SU-DHL-6 (cell line): ENCODE measurements around the gene FAM162A.

Experiments used
- H2AFZ ChIP-seq: fragments of 200-600 bp; sonication (generic); 2 replicates; pipeline ENCODE4 v1.6.1; 2014; ENCODE audit warnings: low read depth, mild to moderate bottlenecking, moderate library complexity, mixed read lengths, antibody characterized with exemption, low read length; ENCODE audit not compliant: severe bottlenecking
- H3F3A ChIP-seq: fragments of 200-600 bp; shearing (Covaris generic); 2 replicates; pipeline ENCODE4 v1.6.0; 2016; ENCODE audit warnings: antibody characterized with exemption, mild to moderate bottlenecking; ENCODE audit not compliant: insufficient read depth
- H3K27ac ChIP-seq: fragments of 200-600 bp; sonication (generic); 2 replicates; pipeline ENCODE4 v1.5.1; 2016; ENCODE audit warnings: low read depth, mild to moderate bottlenecking, low read length, moderate library complexity, mixed read lengths
- H3K27me3 ChIP-seq: fragments of 200-600 bp; sonication (generic), shearing (Covaris generic); 2 replicates; pipeline ENCODE4 v1.6.0; 2014; ENCODE audit warnings: mild to moderate bottlenecking, low read length
- H3K36me3 ChIP-seq: fragments of 200-600 bp; sonication (generic); 2 replicates; pipeline ENCODE4 v1.6.1; 2014; ENCODE audit warnings: mild to moderate bottlenecking, low read length, mixed read lengths
- H3K4me2 ChIP-seq: fragments of 300-600, 200-600 bp; shearing (Covaris generic), sonication (generic); 2 replicates; pipeline ENCODE4 v1.6.0; 2014; ENCODE audit warnings: low read length, low read depth, mild to moderate bottlenecking; ENCODE audit not compliant: poor library complexity, severe bottlenecking
- H3K4me3 ChIP-seq: fragments of 200-600 bp; sonication (generic); 2 replicates; pipeline ENCODE4 v1.5.1; 2014; ENCODE audit warnings: antibody characterized with exemption, low read length, mild to moderate bottlenecking, mixed read lengths; ENCODE audit not compliant: insufficient read depth, poor library complexity, severe bottlenecking
- H3K79me2 ChIP-seq: fragments of 200-600 bp; sonication (generic); 2 replicates; pipeline ENCODE4 v1.6.1; 2014; ENCODE audit warnings: mild to moderate bottlenecking, low read length, moderate library complexity; ENCODE audit not compliant: insufficient read depth
- H3K9ac ChIP-seq: fragments of 200-600 bp; sonication (generic); 2 replicates; pipeline ENCODE4 v1.7.0; 2014; ENCODE audit warnings: mild to moderate bottlenecking, low read length
- H3K9me2 ChIP-seq: fragments of 200-600 bp; sonication (generic); replicated peaks from 2 replicates; pipeline ENCODE4 v1.6.1; 2014; ENCODE audit warnings: low read length; ENCODE audit not compliant: insufficient read depth
- H3K9me3 ChIP-seq: fragments of 200-600 bp; sonication (generic); 2 replicates; pipeline ENCODE4 v1.6.1; 2014; ENCODE audit warnings: low read length, mixed read lengths; ENCODE audit not compliant: insufficient read depth
- H4K20me1 ChIP-seq: fragments of 200-600 bp; sonication (generic); 2 replicates; pipeline ENCODE4 v1.6.1; 2014; ENCODE audit warnings: low read depth, mild to moderate bottlenecking, antibody characterized with exemption, low read length, moderate library complexity, mixed read lengths
- EZH2phosphoT487 ChIP-seq: fragments of 200-600 bp; sonication (generic), shearing (Covaris generic); conservative IDR thresholded peaks from 2 replicates; pipeline ENCODE4 v1.6.1; 2018; ENCODE audit warnings: mild to moderate bottlenecking, antibody characterized with exemption, low read length, moderate library complexity, mixed read lengths
- TF ChIP-seq, protein P1 (sequence below): fragments of 200-600 bp; sonication (generic); IDR thresholded peaks from one replicate; pipeline ENCODE4 v1.5.1; 2017; ENCODE audit warnings: antibody characterized with exemption, mild to moderate bottlenecking, low read length, moderate library complexity; ENCODE audit not compliant: insufficient read depth, poor library complexity, severe bottlenecking

Gene FAM162A

GRCh38 chr3:122409446-122409845, 25.5 kb downstream of the FAM162A start:
- no peaks in the 10 kb centered on the region for H3K9me2 ChIP-seq

DNA sequence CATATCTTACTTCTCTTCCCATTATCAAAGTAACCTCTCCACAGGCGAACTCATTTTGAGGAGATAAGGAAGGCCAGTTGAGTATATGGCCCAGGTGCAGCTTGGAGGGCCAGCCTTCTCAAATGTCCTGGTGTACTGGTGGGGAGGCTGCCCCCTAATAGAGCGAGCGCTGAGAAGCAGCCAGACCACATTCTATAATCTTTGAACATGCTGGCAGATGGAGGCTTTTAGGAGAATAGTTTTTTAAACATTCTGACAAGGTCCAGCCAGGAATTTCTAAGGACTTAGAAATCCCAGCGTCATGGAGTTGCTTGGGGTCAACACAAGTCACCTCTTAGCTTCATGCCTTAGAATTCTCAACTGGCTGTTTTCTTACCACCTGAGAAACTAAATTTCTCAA, 26.1 kb downstream of the FAM162A start:
- H3K4me3 ChIP-seq: no peak overlapping the region
- no peaks in the 10 kb centered on the region for H3K79me2 ChIP-seq
- H3K9ac ChIP-seq: no peak overlapping the region
- no peaks in the 10 kb centered on the region for H3K9me3 ChIP-seq
- no peaks in the 10 kb centered on the region for H4K20me1 ChIP-seq
- H3K27me3 ChIP-seq: no peaks in the 10 kb centered on the region
- H3K9me2 ChIP-seq: no peaks in the 10 kb centered on the region
- H2AFZ ChIP-seq: no peak overlapping the region
- TF ChIP-seq, protein P1, sequence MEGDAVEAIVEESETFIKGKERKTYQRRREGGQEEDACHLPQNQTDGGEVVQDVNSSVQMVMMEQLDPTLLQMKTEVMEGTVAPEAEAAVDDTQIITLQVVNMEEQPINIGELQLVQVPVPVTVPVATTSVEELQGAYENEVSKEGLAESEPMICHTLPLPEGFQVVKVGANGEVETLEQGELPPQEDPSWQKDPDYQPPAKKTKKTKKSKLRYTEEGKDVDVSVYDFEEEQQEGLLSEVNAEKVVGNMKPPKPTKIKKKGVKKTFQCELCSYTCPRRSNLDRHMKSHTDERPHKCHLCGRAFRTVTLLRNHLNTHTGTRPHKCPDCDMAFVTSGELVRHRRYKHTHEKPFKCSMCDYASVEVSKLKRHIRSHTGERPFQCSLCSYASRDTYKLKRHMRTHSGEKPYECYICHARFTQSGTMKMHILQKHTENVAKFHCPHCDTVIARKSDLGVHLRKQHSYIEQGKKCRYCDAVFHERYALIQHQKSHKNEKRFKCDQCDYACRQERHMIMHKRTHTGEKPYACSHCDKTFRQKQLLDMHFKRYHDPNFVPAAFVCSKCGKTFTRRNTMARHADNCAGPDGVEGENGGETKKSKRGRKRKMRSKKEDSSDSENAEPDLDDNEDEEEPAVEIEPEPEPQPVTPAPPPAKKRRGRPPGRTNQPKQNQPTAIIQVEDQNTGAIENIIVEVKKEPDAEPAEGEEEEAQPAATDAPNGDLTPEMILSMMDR: no peak
- no peak for TF ChIP-seq EZH2phosphoT487
- H3K36me3 ChIP-seq: peaks cover 18% of the 10 kb centered on the region; the same call in 1 of the 2 replicates
- H3K4me2 ChIP-seq: no peak overlapping the region
- peaks cover 2% of the 10 kb centered on the region; the same call in 1 of the 2 replicates for H3F3A ChIP-seq
- no peak overlapping the region for H3K27ac ChIP-seq

More at GRCh38 chr3:122409446-122409845, 25.5 kb downstream of the FAM162A start:
- Histone ChIP-seq H4K20me1 (no peaks in the 10 kb centered on the region), H3K4me2 (no peak overlapping the region), H3K9me3 (no peaks in the 10 kb centered on the region), H3F3A (peaks cover 2% of the 10 kb centered on the region; the same call in 1 of the 2 replicates), H3K36me3 (peaks cover 18% of the 10 kb centered on the region; the same call in 1 of the 2 replicates), H3K4me3 (no peak overlapping the region), H3K27me3 (no peaks in the 10 kb centered on the region), H3K79me2 (no peaks in the 10 kb centered on the region), H3K9ac (no peak overlapping the region), H3K27ac (no peak overlapping the region), H2AFZ (no peak overlapping the region)
- no peak for TF ChIP-seq EZH2phosphoT487
- TF ChIP-seq, protein P1: no peak

DNA sequence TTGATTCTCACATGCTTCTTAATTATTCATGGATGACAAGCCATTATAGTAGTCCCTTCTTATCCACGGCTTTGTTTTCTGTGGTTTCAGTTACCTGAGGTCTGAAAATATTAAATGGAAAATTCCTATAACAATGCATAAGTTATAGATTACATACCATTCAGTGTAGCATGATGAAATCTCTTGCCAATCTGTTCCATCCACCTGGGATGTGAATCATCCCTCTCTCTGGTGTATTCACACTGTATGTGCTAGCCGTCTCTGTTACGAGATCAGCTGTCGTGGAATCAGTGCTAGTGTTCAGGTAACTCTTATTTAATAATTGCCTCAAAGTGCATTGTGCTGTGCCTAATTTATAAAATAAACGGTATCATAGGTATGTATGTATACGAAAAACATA, 26.7 kb downstream of the FAM162A start:
- H3K36me3 ChIP-seq: peaks cover 18% of the 10 kb centered on the region; the same call in 1 of the 2 replicates
- H3K27me3 ChIP-seq: no peaks in the 10 kb centered on the region
- H3K9ac ChIP-seq: no peak overlapping the region
- H2AFZ ChIP-seq: no peak overlapping the region
- H4K20me1 ChIP-seq: no peaks in the 10 kb centered on the region
- H3K79me2 ChIP-seq: peaks cover 5% of the 10 kb centered on the region; the same call in 1 of the 2 replicates
- H3K4me3 ChIP-seq: no peak overlapping the region
- no peak overlapping the region for H3K27ac ChIP-seq
- H3K9me2 ChIP-seq: no peaks in the 10 kb centered on the region
- no peak for TF ChIP-seq EZH2phosphoT487
- TF ChIP-seq, protein P1: no peak
- H3K4me2 ChIP-seq: no peak overlapping the region
- peaks cover 7% of the 10 kb centered on the region; the same call in 1 of the 2 replicates for H3F3A ChIP-seq
- no peaks in the 10 kb centered on the region for H3K9me3 ChIP-seq
